Measurements from ENCODE around the gene CD300E.

The CD300E gene

DNA sequence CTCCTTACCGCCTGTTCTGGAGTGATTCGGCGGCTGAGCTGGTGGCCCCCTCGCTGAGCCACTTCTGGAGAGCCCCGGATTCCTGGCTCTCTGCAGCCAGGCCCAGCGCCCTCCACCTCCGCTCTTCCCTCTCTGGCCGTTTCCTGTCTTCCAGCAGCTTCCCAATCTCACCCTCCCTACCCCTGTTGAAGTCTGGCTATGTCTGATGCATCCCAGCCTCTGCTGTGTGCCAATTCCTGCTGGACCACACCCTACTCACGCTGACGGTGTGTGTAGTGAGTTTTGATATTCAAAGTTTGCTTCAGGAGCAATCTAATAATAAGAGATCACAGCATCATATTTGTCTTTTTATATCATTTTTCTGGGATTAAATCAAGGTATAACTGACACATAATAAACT, 40.9 kb downstream of the CD300E start:
- H3K4me3 ChIP-seq (replicated peaks; ENCODE audit: insufficient read depth, low read length): no peak overlapping the region
- TF ChIP-seq, protein P1, sequence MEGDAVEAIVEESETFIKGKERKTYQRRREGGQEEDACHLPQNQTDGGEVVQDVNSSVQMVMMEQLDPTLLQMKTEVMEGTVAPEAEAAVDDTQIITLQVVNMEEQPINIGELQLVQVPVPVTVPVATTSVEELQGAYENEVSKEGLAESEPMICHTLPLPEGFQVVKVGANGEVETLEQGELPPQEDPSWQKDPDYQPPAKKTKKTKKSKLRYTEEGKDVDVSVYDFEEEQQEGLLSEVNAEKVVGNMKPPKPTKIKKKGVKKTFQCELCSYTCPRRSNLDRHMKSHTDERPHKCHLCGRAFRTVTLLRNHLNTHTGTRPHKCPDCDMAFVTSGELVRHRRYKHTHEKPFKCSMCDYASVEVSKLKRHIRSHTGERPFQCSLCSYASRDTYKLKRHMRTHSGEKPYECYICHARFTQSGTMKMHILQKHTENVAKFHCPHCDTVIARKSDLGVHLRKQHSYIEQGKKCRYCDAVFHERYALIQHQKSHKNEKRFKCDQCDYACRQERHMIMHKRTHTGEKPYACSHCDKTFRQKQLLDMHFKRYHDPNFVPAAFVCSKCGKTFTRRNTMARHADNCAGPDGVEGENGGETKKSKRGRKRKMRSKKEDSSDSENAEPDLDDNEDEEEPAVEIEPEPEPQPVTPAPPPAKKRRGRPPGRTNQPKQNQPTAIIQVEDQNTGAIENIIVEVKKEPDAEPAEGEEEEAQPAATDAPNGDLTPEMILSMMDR (IDR thresholded peaks at IDR 0.05; ENCODE audit: insufficient read depth, low read length): no peak
- TF ChIP-seq SPI1 (IDR thresholded peaks at IDR 0.05; ENCODE audit: borderline replicate concordance, low read depth): no peak
- TF ChIP-seq GABPA (IDR thresholded peaks at IDR 0.05; ENCODE audit: low read depth): no peak
- no peak overlapping the region for H3K27ac ChIP-seq (replicated peaks)
- no peak for DNase-seq (ENCODE audit: low read depth in 1 of 2, low spot score in 1 of 2)
- no peaks in the 10 kb centered on the region for H3K27me3 ChIP-seq (ENCODE audit: insufficient read depth, poor library complexity, severe bottlenecking)

- Histone ChIP-seq H3K27me3 (ENCODE audit: insufficient read depth, poor library complexity, severe bottlenecking) (no peaks in the 10 kb centered on the region), H3K4me3 (replicated peaks; ENCODE audit: insufficient read depth, low read length) (no peak overlapping the region), H3K27ac (replicated peaks) (0 out of 2 replicates have a peak overlapping the region, but pooled peaks have one; percentile 15)
- DNase-seq (ENCODE audit: low read depth in 1 of 2, low spot score in 1 of 2): peak in 1 of 2 experiments; percentile 69
- TF ChIP-seq POLR2AphosphoS5 (IDR thresholded peaks at IDR 0.05; ENCODE audit: low read depth) (no peak), SPI1 (IDR thresholded peaks at IDR 0.05; ENCODE audit: borderline replicate concordance, low read depth) (peak; percentile 77; the same call in 1 of the 2 replicates), GABPA (IDR thresholded peaks at IDR 0.05; ENCODE audit: low read depth) (peak; percentile 80)
- TF ChIP-seq, protein P1 (IDR thresholded peaks at IDR 0.05; ENCODE audit: insufficient read depth, low read length): no peak
- TF ChIP-seq, protein P2, sequence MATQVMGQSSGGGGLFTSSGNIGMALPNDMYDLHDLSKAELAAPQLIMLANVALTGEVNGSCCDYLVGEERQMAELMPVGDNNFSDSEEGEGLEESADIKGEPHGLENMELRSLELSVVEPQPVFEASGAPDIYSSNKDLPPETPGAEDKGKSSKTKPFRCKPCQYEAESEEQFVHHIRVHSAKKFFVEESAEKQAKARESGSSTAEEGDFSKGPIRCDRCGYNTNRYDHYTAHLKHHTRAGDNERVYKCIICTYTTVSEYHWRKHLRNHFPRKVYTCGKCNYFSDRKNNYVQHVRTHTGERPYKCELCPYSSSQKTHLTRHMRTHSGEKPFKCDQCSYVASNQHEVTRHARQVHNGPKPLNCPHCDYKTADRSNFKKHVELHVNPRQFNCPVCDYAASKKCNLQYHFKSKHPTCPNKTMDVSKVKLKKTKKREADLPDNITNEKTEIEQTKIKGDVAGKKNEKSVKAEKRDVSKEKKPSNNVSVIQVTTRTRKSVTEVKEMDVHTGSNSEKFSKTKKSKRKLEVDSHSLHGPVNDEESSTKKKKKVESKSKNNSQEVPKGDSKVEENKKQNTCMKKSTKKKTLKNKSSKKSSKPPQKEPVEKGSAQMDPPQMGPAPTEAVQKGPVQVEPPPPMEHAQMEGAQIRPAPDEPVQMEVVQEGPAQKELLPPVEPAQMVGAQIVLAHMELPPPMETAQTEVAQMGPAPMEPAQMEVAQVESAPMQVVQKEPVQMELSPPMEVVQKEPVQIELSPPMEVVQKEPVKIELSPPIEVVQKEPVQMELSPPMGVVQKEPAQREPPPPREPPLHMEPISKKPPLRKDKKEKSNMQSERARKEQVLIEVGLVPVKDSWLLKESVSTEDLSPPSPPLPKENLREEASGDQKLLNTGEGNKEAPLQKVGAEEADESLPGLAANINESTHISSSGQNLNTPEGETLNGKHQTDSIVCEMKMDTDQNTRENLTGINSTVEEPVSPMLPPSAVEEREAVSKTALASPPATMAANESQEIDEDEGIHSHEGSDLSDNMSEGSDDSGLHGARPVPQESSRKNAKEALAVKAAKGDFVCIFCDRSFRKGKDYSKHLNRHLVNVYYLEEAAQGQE (IDR thresholded peaks at IDR 0.05; ENCODE audit: insufficient replicate concordance, low read depth): no peak
Observed at GRCh38 chr17:74579900-74580299, 43.6 kb downstream of the CD300E start.

GRCh38 chr17:74578979-74579378, 44.6 kb downstream of the CD300E start:
- no peak for TF ChIP-seq GABPA (IDR thresholded peaks at IDR 0.05; ENCODE audit: low read depth)
- TF ChIP-seq, protein P1 (IDR thresholded peaks at IDR 0.05; ENCODE audit: insufficient read depth, low read length): no peak
- TF ChIP-seq, protein P2 (IDR thresholded peaks at IDR 0.05; ENCODE audit: insufficient replicate concordance, low read depth): no peak
- TF ChIP-seq SPI1 (IDR thresholded peaks at IDR 0.05; ENCODE audit: borderline replicate concordance, low read depth): no peak
- TF ChIP-seq POLR2AphosphoS5 (IDR thresholded peaks at IDR 0.05; ENCODE audit: low read depth): no peak
- H3K4me3 ChIP-seq (replicated peaks; ENCODE audit: insufficient read depth, low read length): no peak overlapping the region
- H3K27me3 ChIP-seq (ENCODE audit: insufficient read depth, poor library complexity, severe bottlenecking): no peaks in the 10 kb centered on the region
- DNase-seq (ENCODE audit: low read depth in 1 of 2, low spot score in 1 of 2): no peak
- no peak overlapping the region for H3K27ac ChIP-seq (replicated peaks)

All from HL-60 (cell line).